ENCODE results near the gene SDHB. TPM values are rescaled to one million over a fixed set of nuclear protein-coding genes. Genes with fewer than 3 reads are reported as not detected.

Gene SDHB
- polyA plus RNA-seq, 1 experiment: 232 TPM

GRCh38 chr1:16998589-16998988 is 55.2 kb downstream of the SDHB start:
- POLR2A ChIA-PET: interaction anchor here (0.6 kb wide), 1 partner anchor 95 kb away, joined by 3 read pairs; no protein-coding TSS in a partner anchor
- CTCF ChIA-PET: interaction anchor here (0.6 to 2.1 kb wide), 2 partner anchors 38 to 485 kb away, joined by 3 to 6 read pairs; no protein-coding TSS in a partner anchor
- DNase-seq (ENCODE audit: low read depth, low spot score): no peak
- no peak overlapping the region for H3K27ac ChIP-seq (ENCODE audit: low read depth, low read length)
- TF ChIP-seq CTCF (IDR thresholded peaks at IDR 0.05; ENCODE audit: low read depth, low read length): no peak
- no peaks in the 10 kb centered on the region for H3K27me3 ChIP-seq (ENCODE audit: control insufficient read depth, insufficient read depth, low read length)
- no peaks in the 10 kb centered on the region for H3K9me3 ChIP-seq (ENCODE audit: control insufficient read depth, insufficient read depth, low read length)
- H3K4me3 ChIP-seq (ENCODE audit: low read depth, low read length): no peak overlapping the region

DNA sequence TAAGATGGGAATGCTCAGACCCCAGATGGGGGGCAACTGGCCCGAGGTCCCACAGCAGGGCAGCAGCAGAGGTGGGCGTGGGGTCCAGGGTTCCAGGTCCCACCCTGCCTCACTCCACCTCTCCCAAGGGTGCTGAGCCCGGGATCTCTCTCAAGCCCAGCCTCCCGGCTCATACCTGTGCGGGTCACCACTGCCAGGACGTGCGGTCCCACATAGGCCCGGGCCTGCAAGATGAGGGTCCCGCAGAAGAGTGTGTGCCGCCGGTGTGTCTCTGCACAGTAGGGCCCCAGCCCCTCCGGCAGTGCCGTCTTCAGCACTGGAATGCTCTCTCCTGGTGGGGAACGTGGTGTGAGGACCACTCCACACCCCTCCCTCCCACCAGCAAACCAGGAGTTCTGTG is 57.0 kb downstream of the SDHB start:
- CTCF ChIA-PET: no interaction called here
- Histone ChIP-seq H3K9me3 (ENCODE audit: control insufficient read depth, insufficient read depth, low read length) (no peaks in the 10 kb centered on the region), H3K4me3 (ENCODE audit: low read depth, low read length) (no peak overlapping the region), H3K27ac (ENCODE audit: low read depth, low read length) (no peak overlapping the region), H3K27me3 (ENCODE audit: control insufficient read depth, insufficient read depth, low read length) (no peaks in the 10 kb centered on the region)
- no peak for DNase-seq (ENCODE audit: low read depth, low spot score)
- no peak for TF ChIP-seq CTCF (IDR thresholded peaks at IDR 0.05; ENCODE audit: low read depth, low read length)
- POLR2A ChIA-PET: interaction anchor here (0.9 kb wide), 1 partner anchor 15 kb away, joined by 3 read pairs; no protein-coding TSS in a partner anchor

- H3K27ac ChIP-seq (ENCODE audit: low read depth, low read length): no peak overlapping the region
- no peaks in the 10 kb centered on the region for H3K27me3 ChIP-seq (ENCODE audit: control insufficient read depth, insufficient read depth, low read length)
- POLR2A ChIA-PET: no interaction called here
- DNase-seq (ENCODE audit: low read depth, low spot score): no peak
- H3K9me3 ChIP-seq (ENCODE audit: control insufficient read depth, insufficient read depth, low read length): no peaks in the 10 kb centered on the region; the same call in 1 of the 2 replicates
- H3K4me3 ChIP-seq (ENCODE audit: low read depth, low read length): no peak overlapping the region
- TF ChIP-seq CTCF (IDR thresholded peaks at IDR 0.05; ENCODE audit: low read depth, low read length): no peak
- CTCF ChIA-PET: no interaction called here
These were observed 60.3 kb downstream of the SDHB start for GRCh38 chr1:16993521-16994038.

DNA sequence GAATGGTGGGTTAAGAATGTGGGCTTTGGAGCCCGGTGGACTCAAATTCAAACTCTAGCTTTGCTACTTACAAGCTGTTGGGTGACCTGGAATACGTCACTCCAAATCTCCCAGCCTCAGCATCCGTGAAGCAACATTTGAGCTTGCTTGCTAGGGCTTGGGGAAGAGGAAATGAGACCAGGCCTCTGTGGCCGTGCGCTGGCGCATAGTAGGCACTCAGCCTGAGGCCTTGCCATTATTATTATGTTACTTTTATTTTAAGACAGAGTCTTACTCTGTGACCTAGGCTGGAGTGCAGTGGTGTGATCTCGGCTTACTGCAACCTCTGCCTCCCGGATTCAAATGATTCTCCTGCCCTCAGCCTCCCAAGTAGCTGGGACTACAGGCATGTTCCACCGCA is 61.2 kb downstream of the SDHB start:
- no peak for DNase-seq (ENCODE audit: low read depth, low spot score)
- Histone ChIP-seq H3K9me3 (ENCODE audit: control insufficient read depth, insufficient read depth, low read length) (no peaks in the 10 kb centered on the region; the same call in 1 of the 2 replicates), H3K27ac (ENCODE audit: low read depth, low read length) (no peak overlapping the region), H3K27me3 (ENCODE audit: control insufficient read depth, insufficient read depth, low read length) (no peaks in the 10 kb centered on the region), H3K4me3 (ENCODE audit: low read depth, low read length) (no peak overlapping the region)
- ChIA-PET POLR2A (no interaction called here), CTCF (no interaction called here)
- no peak for TF ChIP-seq CTCF (IDR thresholded peaks at IDR 0.05; ENCODE audit: low read depth, low read length)

DNA sequence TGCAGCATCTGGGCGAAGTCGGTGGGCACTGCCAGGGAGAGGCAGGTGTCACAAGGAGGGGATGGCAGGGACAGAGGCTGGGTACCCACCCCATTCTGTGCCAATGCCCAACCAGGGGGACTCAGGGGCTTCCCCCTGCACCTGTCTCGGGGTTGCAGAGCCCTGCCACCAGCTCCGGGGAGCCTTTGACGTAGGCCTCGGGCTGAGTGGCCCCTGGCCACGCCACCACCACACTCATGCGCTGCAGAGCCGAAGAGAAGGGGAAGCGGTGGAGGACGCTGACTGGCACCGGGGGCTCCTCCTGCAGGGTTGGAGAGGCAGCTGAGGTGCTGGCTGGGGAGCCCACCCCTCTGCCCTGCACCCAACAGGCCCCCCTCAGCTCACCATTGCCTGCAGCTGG is 61.7 kb downstream of the SDHB start:
- Histone ChIP-seq H3K27ac (ENCODE audit: low read depth, low read length) (no peak overlapping the region), H3K4me3 (ENCODE audit: low read depth, low read length) (no peak overlapping the region), H3K27me3 (ENCODE audit: control insufficient read depth, insufficient read depth, low read length) (no peaks in the 10 kb centered on the region), H3K9me3 (ENCODE audit: control insufficient read depth, insufficient read depth, low read length) (no peaks in the 10 kb centered on the region; the same call in 1 of the 2 replicates)
- ChIA-PET POLR2A (no interaction called here), CTCF (interaction anchor here (0.5 kb wide), 1 partner anchor 59 kb away, joined by 3 read pairs; no protein-coding TSS in a partner anchor)
- no peak for DNase-seq (ENCODE audit: low read depth, low spot score)
- no peak for TF ChIP-seq CTCF (IDR thresholded peaks at IDR 0.05; ENCODE audit: low read depth, low read length)

Data from AG04450 (cell line).